H1 (cell line): ENCODE data around the gene RNF130. TPM values are rescaled to one million over a fixed set of nuclear protein-coding genes. Genes with fewer than 3 reads are reported as not detected.

ENCODE experiments used
- CTCF ChIA-PET: fragments of 300-600 bp; sonication (Branson Sonifier 250); formaldehyde crosslinking; loops from one replicate; lab custom pipeline; 2021; ENCODE audit not compliant: partially characterized antibody; lab: Charles Lee
- POLR2A ChIA-PET: fragments of 300-600 bp; sonication (Branson Sonifier 250); formaldehyde crosslinking; loops from one replicate; lab custom pipeline; 2021; ENCODE audit warnings: inconsistent platforms; ENCODE audit not compliant: partially characterized antibody; lab: Charles Lee
- DNase-seq, 2 experiments: peaks; one replicate each; pipeline versions ENCODE4 v3.0.0 to v3.0.0-alpha.2; 2010 to 2022; ENCODE audit warnings: low spot score in 2 of 2, low read depth in 1 of 2, mixed read lengths in 1 of 2
- FAIRE-seq: peaks from 2 replicates; lab custom pipeline; 2011; peaks lifted over from hg19 to GRCh38; lab: Jason Lieb, UNC
- H2AFZ ChIP-seq: 2 replicates; pipeline ENCODE4 v1.8.1; 2012; ENCODE audit warnings: low read length, inconsistent platforms
- H2AK5ac ChIP-seq: 2 replicates; pipeline ENCODE4 v1.6.1; 2013; ENCODE audit warnings: low read depth, low read length
- H2BK120ac ChIP-seq: replicated peaks from 2 replicates; pipeline ENCODE3; 2013; ENCODE audit warnings: low read depth, low read length, inconsistent platforms
- H2BK12ac ChIP-seq: 2 replicates; pipeline ENCODE4 v1.6.1; 2013; ENCODE audit warnings: low read depth, low read length
- H2BK15ac ChIP-seq: 2 replicates; pipeline ENCODE4 v1.6.1; 2013; ENCODE audit warnings: low read length
- H2BK20ac ChIP-seq: 2 replicates; pipeline ENCODE4 v1.6.1; 2013; ENCODE audit warnings: low read length
- H2BK5ac ChIP-seq: 2 replicates; pipeline ENCODE4 v1.6.1; 2013; ENCODE audit warnings: low read depth, low read length
- H3K14ac ChIP-seq: 2 replicates; pipeline ENCODE4 v1.6.1; 2013; ENCODE audit warnings: inconsistent platforms; ENCODE audit not compliant: insufficient read length
- H3K18ac ChIP-seq: 2 replicates; pipeline ENCODE4 v1.6.1; 2013; ENCODE audit warnings: low read length; ENCODE audit errors: extremely low read depth
- H3K23ac ChIP-seq: 2 replicates; pipeline ENCODE4 v1.6.1; 2013; ENCODE audit warnings: inconsistent platforms; ENCODE audit not compliant: insufficient read length
- H3K23me2 ChIP-seq: 2 replicates; pipeline ENCODE4 v1.6.1; 2013; ENCODE audit warnings: low read depth, low read length
- H3K27ac ChIP-seq: 2 replicates; pipeline ENCODE4 v1.6.1; 2011; ENCODE audit warnings: low read depth, low read length, inconsistent platforms
- H3K27me3 ChIP-seq, 4 experiments: replicated peaks in 1 of 4; 1 replicate in 1 of 4; 2 replicates in 3 of 4; pipeline versions ENCODE4 v1.6.1 to v1.8.1; 2011 to 2013; ENCODE audit warnings: low read length in 3 of 4, mild to moderate bottlenecking in 3 of 4, inconsistent platforms in 2 of 4, mixed read lengths in 2 of 4, moderate library complexity in 1 of 4; ENCODE audit not compliant: control insufficient read depth in 3 of 4, insufficient read depth in 3 of 4; ENCODE audit errors: extremely low read depth in 1 of 4
- H3K36me3 ChIP-seq, 4 experiments: 2 replicates each; pipeline versions ENCODE4 v1.6.1 to v1.8.1; 2011 to 2013; ENCODE audit warnings: mild to moderate bottlenecking in 4 of 4, low read length in 3 of 4, moderate library complexity in 2 of 4, control low read depth in 1 of 4, inconsistent platforms in 1 of 4; ENCODE audit not compliant: insufficient read depth in 4 of 4, control insufficient read depth in 2 of 4
- H3K4ac ChIP-seq: replicated peaks from 2 replicates; pipeline ENCODE3; 2013; ENCODE audit warnings: low read length, low read depth, mixed read lengths, inconsistent platforms; ENCODE audit not compliant: insufficient read length
- H3K4me1 ChIP-seq, 4 experiments: replicated peaks in 1 of 4; 1 replicate in 1 of 4; 2 replicates in 3 of 4; pipeline versions ENCODE4 v1.6.1 to v1.8.1; 2011 to 2013; ENCODE audit warnings: low read length in 3 of 4, inconsistent platforms in 2 of 4, mixed read lengths in 1 of 4; ENCODE audit not compliant: insufficient read depth in 4 of 4, control insufficient read depth in 3 of 4
- H3K4me2 ChIP-seq, 2 experiments: 2 replicates each; pipeline versions ENCODE4 v1.6.1 to v1.8.1; 2011 to 2013; ENCODE audit warnings: low read depth in 2 of 2, low read length in 2 of 2, control low read depth in 1 of 2, inconsistent platforms in 1 of 2, mild to moderate bottlenecking in 1 of 2; ENCODE audit not compliant: insufficient read depth in 1 of 2
- H3K4me3 ChIP-seq, 4 experiments: fragments of 200-600, 300-600 bp in 1 of 4; sonication (generic), shearing (Covaris generic), sonication (Bioruptor Twin) in 1 of 4; 2 replicates each; pipeline versions ENCODE4 v1.5.1 to v1.8.1; 2011 to 2016; ENCODE audit warnings: low read length in 4 of 4, low read depth in 3 of 4, control low read depth in 2 of 4, inconsistent platforms in 2 of 4, mild to moderate bottlenecking in 2 of 4, mixed read lengths in 1 of 4, moderate library complexity in 1 of 4; ENCODE audit not compliant: insufficient read depth in 2 of 4; ENCODE audit errors: extremely low read depth in 1 of 4
- H3K56ac ChIP-seq: replicated peaks from 2 replicates; pipeline ENCODE3; 2013; ENCODE audit warnings: low read depth, mild to moderate bottlenecking, mixed read lengths, low read length, inconsistent platforms; ENCODE audit not compliant: insufficient read length
- H3K79me1 ChIP-seq: 2 replicates; pipeline ENCODE4 v1.6.1; 2013; ENCODE audit warnings: low read depth, low read length, control low read depth
- H3K79me2 ChIP-seq, 2 experiments: 2 replicates each; pipeline versions ENCODE4 v1.6.1 to v1.8.1; 2012 to 2013; ENCODE audit warnings: low read length in 2 of 2, mild to moderate bottlenecking in 2 of 2, inconsistent platforms in 1 of 2; ENCODE audit not compliant: insufficient read depth in 2 of 2, control insufficient read depth in 1 of 2
- H3K9ac ChIP-seq, 4 experiments: replicated peaks in 1 of 4; 1 replicate in 1 of 4; 2 replicates in 3 of 4; pipeline versions ENCODE4 v1.6.1 to v1.8.1; 2011 to 2013; ENCODE audit warnings: low read depth in 3 of 4, low read length in 3 of 4, control low read depth in 2 of 4, mild to moderate bottlenecking in 2 of 4, moderate library complexity in 2 of 4, inconsistent platforms in 1 of 4; ENCODE audit errors: extremely low read depth in 1 of 4
- H3K9me3 ChIP-seq, 2 experiments: 2 replicates each; pipeline versions ENCODE4 v1.6.1 to v1.8.1; 2012 to 2013; ENCODE audit warnings: mild to moderate bottlenecking in 2 of 2, moderate library complexity in 2 of 2, control low read depth in 1 of 2, inconsistent platforms in 1 of 2, low read depth in 1 of 2, low read length in 1 of 2, mixed read lengths in 1 of 2; ENCODE audit not compliant: insufficient read depth in 2 of 2
- H4K20me1 ChIP-seq, 2 experiments: replicated peaks in 1 of 2; 2 replicates each; pipeline versions ENCODE3 to v1.8.1; 2011 to 2013; ENCODE audit warnings: inconsistent platforms in 2 of 2, low read length in 2 of 2, mild to moderate bottlenecking in 1 of 2; ENCODE audit not compliant: insufficient read depth in 2 of 2, control insufficient read depth in 1 of 2
- H4K5ac ChIP-seq: 2 replicates; pipeline ENCODE4 v1.6.1; 2013; ENCODE audit warnings: low read length, low read depth, mixed read lengths, inconsistent platforms; ENCODE audit not compliant: insufficient read length
- H4K8ac ChIP-seq: 2 replicates; pipeline ENCODE4 v1.8.0; 2013; ENCODE audit warnings: mild to moderate bottlenecking, moderate library complexity, low read length, inconsistent platforms; ENCODE audit not compliant: insufficient read depth; ENCODE audit errors: extremely low read depth
- H4K91ac ChIP-seq: replicated peaks from 2 replicates; pipeline ENCODE3; 2013; ENCODE audit warnings: low read length, mixed read lengths, inconsistent platforms; ENCODE audit not compliant: insufficient read length
- ATF3 ChIP-seq: IDR thresholded peaks from 2 replicates; pipeline ENCODE4 v1.6.1; 2011; ENCODE audit warnings: low read depth, mild to moderate bottlenecking, low read length; ENCODE audit not compliant: insufficient read depth
- CHD1 ChIP-seq: IDR thresholded peaks from 2 replicates; pipeline ENCODE4 v1.6.1; 2012; ENCODE audit warnings: low read depth, low read length, improper control_type of control experiment
- CTBP2 ChIP-seq: IDR thresholded peaks from 2 replicates; pipeline ENCODE4 v1.7.0; 2011; ENCODE audit warnings: borderline replicate concordance, mild to moderate bottlenecking, moderate library complexity, mixed read lengths, low read length; ENCODE audit not compliant: insufficient read depth, insufficient read length
- CTCF ChIP-seq, 3 experiments: IDR thresholded peaks; 1 replicate in 2 of 3; 2 replicates in 1 of 3; pipeline versions ENCODE4 v1.5.1 to v1.6.1; 2011; ENCODE audit warnings: low read length in 3 of 3, mild to moderate bottlenecking in 3 of 3, inconsistent platforms in 2 of 3, low read depth in 1 of 3, moderate library complexity in 1 of 3; ENCODE audit not compliant: insufficient read depth in 1 of 3; ENCODE audit errors: control extremely low read depth in 1 of 3
- EGR1 ChIP-seq: IDR thresholded peaks from 2 replicates; pipeline ENCODE4 v1.6.1; 2011; ENCODE audit warnings: low read depth, low read length, borderline replicate concordance
- JUND ChIP-seq: IDR thresholded peaks from 2 replicates; pipeline ENCODE4 v1.6.1; 2011; ENCODE audit warnings: mild to moderate bottlenecking, improper control_type of control experiment, low read length
- MAX ChIP-seq: IDR thresholded peaks from 2 replicates; pipeline ENCODE4 v1.6.1; 2012; ENCODE audit warnings: inconsistent platforms
- POU5F1 ChIP-seq: IDR thresholded peaks from 2 replicates; pipeline ENCODE4 v1.6.1; 2011; ENCODE audit warnings: low read depth, mild to moderate bottlenecking, low read length, moderate library complexity
- RBBP5 ChIP-seq: IDR thresholded peaks from 2 replicates; pipeline ENCODE4 v1.7.1; 2012; ENCODE audit warnings: low read depth, mild to moderate bottlenecking, inconsistent platforms, low read length, moderate library complexity, borderline replicate concordance
- SRF ChIP-seq: IDR thresholded peaks from 2 replicates; pipeline ENCODE4 v1.6.1; 2011; ENCODE audit warnings: mild to moderate bottlenecking, low read depth, low read length, moderate library complexity
- TCF12 ChIP-seq: IDR thresholded peaks from 2 replicates; pipeline ENCODE4 v1.6.1; 2011; ENCODE audit warnings: low read depth, mild to moderate bottlenecking, low read length
- WGBS, 2 experiments: shearing (Covaris generic) in 1 of 2; methylation state at CpG; one replicate each; pipeline versions ENCODE4 v1.1.6 to v1.1.7; 2013 to 2015; ENCODE audit warnings: low lambda C conversion rate in 2 of 2, mixed read lengths in 2 of 2, inconsistent platforms in 1 of 2, low coverage in 1 of 2, missing lambda C conversion rate in 1 of 2; ENCODE audit not compliant: insufficient replicate concordance in 2 of 2, insufficient coverage in 1 of 2, insufficient read length in 1 of 2; ENCODE audit errors: extremely low coverage in 1 of 2, missing lambda C conversion rate in 1 of 2; 5-methylcytosine and 5-hydroxymethylcytosine counted together
- polyA plus RNA-seq, 7 experiments: library from polyadenylated mRNA; depleted of rRNA in 3 of 7; stranded (reverse) in 5 of 7; unstranded in 2 of 7; fragments of >200 nt in 5 of 7; fragments of 200-250 nt in 2 of 7; gene quantifications; 1 replicate in 5 of 7; 2 replicates in 1 of 7; 4 replicates in 1 of 7; pipeline versions ENCODE4 v1.2.1 to v1.2.3, GENCODE V29; 2011 to 2013; ENCODE audit warnings: missing spikeins in 2 of 7, mixed read lengths in 2 of 7
- total RNA-seq: library from RNA; stranded (reverse); fragmentation: NEBNext Ultra II Directional; extraction: Animal tissue kit (Norgen Biotek cat#: 25700); gene quantifications from 2 replicates; pipeline ENCODE4 v1.2.1, GENCODE V29; 2021

RNF130 gene
- total and polyA plus RNA-seq, 2 of the 8 experiments (the other 6 are each of a cell fraction or from before 2014, with no cell fraction given), result 65.1 to 70.0 TPM

GRCh38 chr5:179998485-179998884 is 73.1 kb downstream of the RNF130 start:
- H3K79me1 ChIP-seq, result peaks cover 5% of the 10 kb centered on the region; the same call in 1 of the 2 replicates
- H3K9ac ChIP-seq, result no peak overlapping the region
- H3K18ac ChIP-seq, result no peak overlapping the region
- no peak overlapping the region for H3K23ac ChIP-seq
- peaks cover 0 to 8% of the 10 kb centered on the region in 2 experiments; a peak in 1 of 4 replicates for H3K9me3 ChIP-seq
- H4K91ac ChIP-seq, result no peak overlapping the region
- H2BK20ac ChIP-seq, result no peak overlapping the region
- H3K23me2 ChIP-seq, result no peaks in the 10 kb centered on the region
- DNase-seq, result no peak
- H3K27ac ChIP-seq, result no peak overlapping the region
- ChIA-PET CTCF (no interaction called here), POLR2A (no interaction called here)
- no peak overlapping the region for H3K4me3 ChIP-seq
- H2BK5ac ChIP-seq, result no peak overlapping the region
- H2BK15ac ChIP-seq, result no peak overlapping the region
- FAIRE-seq, result no peak
- H3K79me2 ChIP-seq, result no peaks in the 10 kb centered on the region
- H3K36me3 ChIP-seq, result peaks cover 2 to 16% (median 6%) of the 10 kb centered on the region in 4 experiments; a peak in 6 of 8 replicates
- no peaks in the 10 kb centered on the region for H3K4me1 ChIP-seq
- no peak overlapping the region for H3K4ac ChIP-seq
- H3K4me2 ChIP-seq, result no peak overlapping the region
- H3K14ac ChIP-seq, result no peak overlapping the region
- H4K5ac ChIP-seq, result no peak overlapping the region
- no peak overlapping the region for H2BK120ac ChIP-seq
- no peak overlapping the region for H2BK12ac ChIP-seq
- H2AFZ ChIP-seq, result no peak overlapping the region
- no peak overlapping the region for H2AK5ac ChIP-seq
- no peaks in the 10 kb centered on the region for H4K20me1 ChIP-seq
- H3K56ac ChIP-seq, result no peak overlapping the region
- 89% methylated on average over 1 of the region's 1 CpG; no CpG with 5 or more reads in 1 of the 2 experiments for WGBS, 2 experiments
- H3K27me3 ChIP-seq, result no peaks in the 10 kb centered on the region
- no peak overlapping the region for H4K8ac ChIP-seq
- TF ChIP-seq CTCF (IDR thresholded peaks at IDR 0.05; ENCODE audit: control extremely low read depth in 1 of 3, insufficient read depth in 1 of 3, low read depth in 1 of 3, low read length in 3 of 3) (no peak), TCF12 (no peak), RBBP5 (no peak), MAX (no peak), CTBP2 (no peak), ATF3 (no peak), CHD1 (no peak), EGR1 (no peak), POU5F1 (no peak), SRF (no peak), JUND (no peak)
